ENCODE measurements around the gene CLEC4F.

- no peak for TF ChIP-seq CTCF (IDR thresholded peaks at IDR 0.05)
- TF ChIP-seq POLR2A (IDR thresholded peaks at IDR 0.05) = no peak
Measured at GRCh38 chr2:70775141-70775540, 45.3 kb downstream of the CLEC4F start.

Measured in Peyer's patch (tissue), 4 donors.